HG02678 (cell line): ENCODE measurements around the gene MAP7D2.

ENCODE experiments used
- ATAC-seq: cut with Tn5 transposase; IDR thresholded peaks from one replicate; pipeline ENCODE4 v1.9.1; 2021; ENCODE audit warnings: mild to moderate bottlenecking, moderate library complexity; ENCODE audit not compliant: unreplicated experiment

MAP7D2 gene

GRCh38 chrX:19975845-19976244 lies 140.9 kb downstream of the MAP7D2 start:
- no peak for ATAC-seq

GRCh38 chrX:19972984-19973383 lies 143.7 kb downstream of the MAP7D2 start:
- ATAC-seq: no peak

- ATAC-seq: no peak
These were observed 148.4 kb downstream of the MAP7D2 start for GRCh38 chrX:19968276-19968675.

GRCh38 chrX:19966056-19966455 lies 150.7 kb downstream of the MAP7D2 start:
- no peak for ATAC-seq

- ATAC-seq: peak; percentile 64
These were observed 152.5 kb downstream of the MAP7D2 start for GRCh38 chrX:19964017-19964710.

GRCh38 chrX:19960913-19961312 lies 155.8 kb downstream of the MAP7D2 start:
- ATAC-seq: no peak

- no peak for ATAC-seq
These were observed 157.9 kb downstream of the MAP7D2 start for GRCh38 chrX:19958552-19959486.

- no peak for ATAC-seq
These were observed 159.8 kb downstream of the MAP7D2 start for GRCh38 chrX:19956923-19957322.
